ENCODE data around the gene PCK1.

Gene PCK1

DNA sequence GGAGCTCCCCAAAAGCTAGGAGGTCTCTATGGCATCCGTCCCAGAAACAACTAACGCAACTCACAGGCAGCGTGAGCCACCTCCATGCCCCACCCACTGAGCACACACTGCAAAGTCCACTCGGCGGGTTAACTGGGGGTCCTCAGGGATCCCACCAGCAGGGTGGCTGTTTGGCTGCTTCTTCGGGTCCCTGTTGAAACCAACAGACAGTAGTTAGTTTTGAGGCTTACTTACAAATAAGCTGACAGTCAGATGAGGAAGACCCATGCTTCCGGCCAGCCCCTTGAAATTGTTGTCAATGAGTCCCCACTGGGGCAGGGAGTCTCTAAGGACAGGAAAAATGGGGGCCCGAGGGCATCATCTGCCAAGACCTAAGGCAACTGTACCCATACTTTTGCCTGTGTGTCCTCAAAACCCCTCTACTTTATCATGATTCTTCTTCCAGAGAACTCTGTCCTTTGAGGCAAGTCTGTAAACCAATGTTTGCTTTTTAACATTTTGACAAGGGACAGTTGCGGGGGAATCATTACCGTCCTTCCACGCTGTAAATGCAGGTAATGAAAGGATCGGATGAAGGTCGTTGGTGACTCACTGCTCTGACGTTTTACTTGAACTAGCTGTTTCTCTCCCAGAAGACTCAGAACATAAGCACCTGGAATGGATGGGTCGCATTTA is 2.2 kb upstream of the PCK1 start:
- TF ChIP-seq, protein P1, sequence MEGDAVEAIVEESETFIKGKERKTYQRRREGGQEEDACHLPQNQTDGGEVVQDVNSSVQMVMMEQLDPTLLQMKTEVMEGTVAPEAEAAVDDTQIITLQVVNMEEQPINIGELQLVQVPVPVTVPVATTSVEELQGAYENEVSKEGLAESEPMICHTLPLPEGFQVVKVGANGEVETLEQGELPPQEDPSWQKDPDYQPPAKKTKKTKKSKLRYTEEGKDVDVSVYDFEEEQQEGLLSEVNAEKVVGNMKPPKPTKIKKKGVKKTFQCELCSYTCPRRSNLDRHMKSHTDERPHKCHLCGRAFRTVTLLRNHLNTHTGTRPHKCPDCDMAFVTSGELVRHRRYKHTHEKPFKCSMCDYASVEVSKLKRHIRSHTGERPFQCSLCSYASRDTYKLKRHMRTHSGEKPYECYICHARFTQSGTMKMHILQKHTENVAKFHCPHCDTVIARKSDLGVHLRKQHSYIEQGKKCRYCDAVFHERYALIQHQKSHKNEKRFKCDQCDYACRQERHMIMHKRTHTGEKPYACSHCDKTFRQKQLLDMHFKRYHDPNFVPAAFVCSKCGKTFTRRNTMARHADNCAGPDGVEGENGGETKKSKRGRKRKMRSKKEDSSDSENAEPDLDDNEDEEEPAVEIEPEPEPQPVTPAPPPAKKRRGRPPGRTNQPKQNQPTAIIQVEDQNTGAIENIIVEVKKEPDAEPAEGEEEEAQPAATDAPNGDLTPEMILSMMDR (IDR thresholded peaks at IDR 0.05; ENCODE audit: control extremely low read depth, extremely low read depth, low read depth, missing control alignments): no peak
- ChIA-PET CTCF (no interaction called here), POLR2A (no interaction called here)
- no peak for DNase-seq (ENCODE audit: extremely low spot score)

GRCh38 chr20:57559289-57559634 is 1.6 kb upstream of the PCK1 start:
- TF ChIP-seq, protein P1 (IDR thresholded peaks at IDR 0.05; ENCODE audit: control extremely low read depth, extremely low read depth, low read depth, missing control alignments): no peak
- POLR2A ChIA-PET: no interaction called here
- CTCF ChIA-PET: no interaction called here
- no peak for DNase-seq (ENCODE audit: extremely low spot score)

DNA sequence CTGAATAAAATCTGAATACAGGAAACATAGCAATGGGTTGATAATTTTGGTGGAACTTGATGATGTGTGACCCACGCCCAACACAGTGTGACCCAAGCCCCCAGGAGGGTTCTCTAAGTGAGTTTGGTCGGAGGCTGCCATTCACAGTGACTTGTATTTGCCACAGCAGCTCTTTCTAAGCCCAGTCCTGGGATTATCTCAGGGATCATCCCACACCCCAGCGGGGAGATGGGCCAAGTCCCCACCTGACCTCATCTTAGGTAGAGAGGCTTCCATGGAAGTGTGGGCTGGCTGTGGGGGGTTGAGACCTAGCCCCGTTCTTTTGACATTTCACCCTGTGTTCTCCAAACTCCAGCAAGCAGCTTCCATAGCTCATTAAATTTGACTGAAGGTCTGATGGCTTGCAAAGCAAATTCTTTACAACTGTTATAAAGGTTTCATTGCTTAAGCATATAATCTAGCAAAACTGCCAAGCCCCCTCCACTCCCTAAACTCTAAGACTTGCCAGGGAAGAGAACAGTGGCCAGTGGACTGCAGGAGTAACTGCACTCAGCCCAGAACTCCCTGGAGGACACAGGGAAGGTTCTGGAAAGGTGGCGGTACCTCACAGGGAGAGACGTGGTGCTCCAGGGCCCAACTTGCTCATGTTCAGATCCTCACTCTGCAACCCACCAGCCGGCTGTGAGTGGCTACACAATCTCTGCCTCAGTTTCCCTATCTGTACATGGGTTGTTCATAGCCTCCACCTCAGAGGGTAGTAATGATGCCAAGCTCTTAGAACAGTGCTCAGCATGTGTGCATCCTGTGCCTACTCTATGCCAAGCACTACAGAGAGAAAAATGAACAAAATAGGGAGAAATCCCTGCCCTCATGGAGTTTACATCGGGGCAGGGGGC is 1.0 kb upstream of the PCK1 start:
- DNase-seq (ENCODE audit: extremely low spot score): no peak

DNA sequence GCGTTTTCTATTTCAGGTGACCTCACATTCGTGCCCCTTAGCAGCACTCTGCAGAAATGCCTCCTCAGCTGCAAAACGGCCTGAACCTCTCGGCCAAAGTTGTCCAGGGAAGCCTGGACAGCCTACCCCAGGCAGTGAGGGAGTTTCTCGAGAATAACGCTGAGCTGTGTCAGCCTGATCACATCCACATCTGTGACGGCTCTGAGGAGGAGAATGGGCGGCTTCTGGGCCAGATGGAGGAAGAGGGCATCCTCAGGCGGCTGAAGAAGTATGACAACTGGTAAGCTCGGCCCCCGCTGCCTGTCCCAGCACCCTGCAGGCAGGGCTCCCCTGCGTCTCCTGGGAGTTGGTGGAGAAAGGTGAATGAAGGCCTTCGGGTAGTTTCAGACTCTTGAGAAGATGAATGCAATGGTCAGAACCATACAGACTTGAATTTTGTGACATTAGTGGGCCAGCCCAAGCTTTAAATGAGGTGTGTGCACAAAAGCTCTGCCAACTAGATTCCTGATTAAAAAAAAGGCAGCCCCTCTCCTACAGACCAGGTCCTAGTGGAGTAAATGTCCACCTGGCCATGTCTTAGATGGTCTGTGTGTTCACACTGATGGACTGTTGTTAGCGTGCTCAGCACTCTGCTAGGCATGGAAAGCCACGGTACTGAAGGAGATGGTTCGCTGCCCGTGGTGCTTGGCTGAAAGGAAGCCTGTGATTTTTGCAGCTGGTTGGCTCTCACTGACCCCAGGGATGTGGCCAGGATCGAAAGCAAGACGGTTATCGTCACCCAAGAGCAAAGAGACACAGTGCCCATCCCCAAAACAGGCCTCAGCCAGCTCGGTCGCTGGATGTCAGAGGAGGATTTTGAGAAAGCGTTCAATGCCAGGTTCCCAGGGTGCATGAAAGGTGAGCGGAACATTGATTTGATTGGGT is 708 bp downstream of the PCK1 start:
- TF ChIP-seq, protein P1 (IDR thresholded peaks at IDR 0.05; ENCODE audit: control extremely low read depth, extremely low read depth, low read depth, missing control alignments): no peak
- POLR2A ChIA-PET: no interaction called here
- CTCF ChIA-PET: interaction anchor here (0.9 to 1.5 kb wide), 5 partner anchors 11 to 57 kb away, joined by 3 to 5 read pairs (median 3); no protein-coding TSS in a partner anchor
- DNase-seq (ENCODE audit: extremely low spot score): no peak

More for the DNA sequence above, 1.0 kb upstream of the PCK1 start:
- TF ChIP-seq, protein P1 (IDR thresholded peaks at IDR 0.05; ENCODE audit: control extremely low read depth, extremely low read depth, low read depth, missing control alignments): no peak
- ChIA-PET POLR2A (no interaction called here), CTCF (interaction anchor here (1.3 to 1.5 kb wide), 2 partner anchors 22 to 29 kb away, joined by 3 read pairs; no protein-coding TSS in a partner anchor)

DNA sequence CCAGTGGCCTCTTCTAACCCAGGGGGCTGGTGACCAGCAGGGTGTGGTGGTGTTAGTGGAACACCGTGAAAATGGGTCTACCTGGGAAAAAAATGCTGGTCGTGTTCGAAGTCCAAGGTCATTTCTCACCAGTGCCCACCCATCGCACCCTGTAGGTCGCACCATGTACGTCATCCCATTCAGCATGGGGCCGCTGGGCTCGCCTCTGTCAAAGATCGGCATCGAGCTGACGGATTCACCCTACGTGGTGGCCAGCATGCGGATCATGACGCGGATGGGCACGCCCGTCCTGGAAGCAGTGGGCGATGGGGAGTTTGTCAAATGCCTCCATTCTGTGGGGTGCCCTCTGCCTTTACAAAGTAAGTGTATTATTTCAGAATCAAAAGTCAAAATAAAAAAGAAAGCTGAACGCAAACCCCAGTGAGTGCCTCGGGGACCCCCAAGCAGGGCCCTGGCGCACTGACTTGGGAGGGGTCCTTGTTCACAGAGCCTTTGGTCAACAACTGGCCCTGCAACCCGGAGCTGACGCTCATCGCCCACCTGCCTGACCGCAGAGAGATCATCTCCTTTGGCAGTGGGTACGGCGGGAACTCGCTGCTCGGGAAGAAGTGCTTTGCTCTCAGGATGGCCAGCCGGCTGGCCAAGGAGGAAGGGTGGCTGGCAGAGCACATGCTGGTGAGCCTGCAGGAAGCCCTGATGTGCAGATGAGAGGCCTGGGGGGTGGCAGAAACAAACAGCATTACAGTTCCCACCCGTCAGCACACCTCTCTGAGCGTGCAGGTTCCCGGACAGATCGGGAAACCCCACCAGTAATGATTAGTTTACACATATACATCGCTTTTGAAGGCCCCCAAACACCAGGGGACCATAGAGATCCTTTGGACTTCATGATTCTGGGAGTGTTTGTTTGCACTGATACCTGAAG is 1.9 kb downstream of the PCK1 start:
- TF ChIP-seq, protein P1 (IDR thresholded peaks at IDR 0.05; ENCODE audit: control extremely low read depth, extremely low read depth, low read depth, missing control alignments): no peak
- CTCF ChIA-PET: interaction anchor here (1.0 kb wide), 1 partner anchor 58 kb away, joined by 3 read pairs; no protein-coding TSS in a partner anchor
- DNase-seq (ENCODE audit: extremely low spot score): no peak
- POLR2A ChIA-PET: no interaction called here

Data from GM10248 (cell line).